ENCODE measurements around the gene DOCK7. TPM values are rescaled to one million over a fixed set of nuclear protein-coding genes. Genes with fewer than 3 reads are reported as not detected.
"Not testable (repeated sequence)": the region's sequence is repeated elsewhere in the genome, so short reads cannot be mapped to it uniquely, and the experiment has no call there.

DOCK7 gene
- total RNA-seq, 1 donor from 2014 or later, result 34.7 TPM

DNA sequence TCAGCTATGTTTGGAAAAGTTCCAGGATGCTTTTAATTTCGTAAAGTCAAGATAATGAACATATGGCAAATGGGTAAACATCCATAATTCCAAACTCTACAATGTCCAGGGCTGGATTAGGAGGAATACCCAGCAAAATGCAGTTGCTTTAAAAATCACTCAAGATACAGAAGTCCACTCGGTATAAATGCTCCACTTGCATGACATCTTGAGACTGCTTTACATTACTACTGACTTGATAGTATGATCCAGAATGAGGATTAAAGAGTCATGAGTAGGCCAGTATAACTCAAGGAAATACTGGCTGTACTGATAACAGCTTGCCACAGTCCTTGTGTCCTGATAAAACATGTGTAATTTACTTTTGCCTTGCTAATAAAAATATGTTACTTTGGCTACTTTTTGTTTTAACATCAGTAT, 149.1 kb downstream of the DOCK7 start:
- intact Hi-C loops (cut with DNase I), result no loop called here
- H3K4me1 ChIP-seq, result no peaks in the 10 kb centered on the region
- ATAC-seq (no peak), DNase-seq (no peak)
- no peaks in the 10 kb centered on the region for H3K9me3 ChIP-seq
- H3K27ac ChIP-seq, result no peak overlapping the region
- TF ChIP-seq CTCF (IDR thresholded peaks at IDR 0.05), result no peak
- no peaks in the 10 kb centered on the region for H3K27me3 ChIP-seq
- no peak overlapping the region for H3K4me3 ChIP-seq
- peaks cover 46% of the 10 kb centered on the region for H3K36me3 ChIP-seq

- no peaks in the 10 kb centered on the region for H3K4me1 ChIP-seq
- H3K27me3 ChIP-seq, result no peaks in the 10 kb centered on the region
- no peaks in the 10 kb centered on the region for H3K9me3 ChIP-seq
- ATAC-seq (no peak), DNase-seq (no peak)
- intact Hi-C loops (cut with DNase I), result no loop called here
- H3K27ac ChIP-seq, result no peak overlapping the region
- TF ChIP-seq CTCF (IDR thresholded peaks at IDR 0.05), result no peak
- no peak overlapping the region for H3K4me3 ChIP-seq
- H3K36me3 ChIP-seq, result peaks cover 46% of the 10 kb centered on the region
Measured at GRCh38 chr1:62536865-62537264, 151.3 kb downstream of the DOCK7 start.

GRCh38 chr1:62530516-62531154, 157.6 kb downstream of the DOCK7 start:
- peak; percentile 79 for ATAC-seq
- no peaks in the 10 kb centered on the region for H3K9me3 ChIP-seq
- no peaks in the 10 kb centered on the region for H3K4me1 ChIP-seq
- H3K4me3 ChIP-seq, result no peak overlapping the region
- H3K27ac ChIP-seq, result no peak overlapping the region
- peaks cover 21% of the 10 kb centered on the region for H3K36me3 ChIP-seq
- peak; percentile 68 for DNase-seq
- peak; percentile 38 for TF ChIP-seq CTCF (IDR thresholded peaks at IDR 0.05)
- intact Hi-C loops (cut with DNase I), result no loop called here
- no peaks in the 10 kb centered on the region for H3K27me3 ChIP-seq

GRCh38 chr1:62529227-62529626, 159.0 kb downstream of the DOCK7 start:
- intact Hi-C loops (cut with DNase I), result no loop called here
- DNase-seq, result no peak
- H3K4me3 ChIP-seq, result no peak overlapping the region
- H3K27me3 ChIP-seq, result no peaks in the 10 kb centered on the region
- H3K27ac ChIP-seq, result no peak overlapping the region
- TF ChIP-seq CTCF (IDR thresholded peaks at IDR 0.05), result no peak
- peaks cover 10% of the 10 kb centered on the region for H3K36me3 ChIP-seq
- H3K4me1 ChIP-seq, result no peaks in the 10 kb centered on the region
- no peak for ATAC-seq
- no peaks in the 10 kb centered on the region for H3K9me3 ChIP-seq

GRCh38 chr1:62528015-62528414, 160.2 kb downstream of the DOCK7 start:
- ATAC-seq, result no peak
- Histone ChIP-seq H3K27me3 (no peaks in the 10 kb centered on the region), H3K4me3 (no peak overlapping the region), H3K4me1 (no peaks in the 10 kb centered on the region), H3K27ac (no peak overlapping the region), H3K9me3 (no peaks in the 10 kb centered on the region), H3K36me3 (peaks cover 2% of the 10 kb centered on the region)
- no peak for TF ChIP-seq CTCF (IDR thresholded peaks at IDR 0.05)
- intact Hi-C loops (cut with DNase I), result no loop called here
- no peak for DNase-seq

DNA sequence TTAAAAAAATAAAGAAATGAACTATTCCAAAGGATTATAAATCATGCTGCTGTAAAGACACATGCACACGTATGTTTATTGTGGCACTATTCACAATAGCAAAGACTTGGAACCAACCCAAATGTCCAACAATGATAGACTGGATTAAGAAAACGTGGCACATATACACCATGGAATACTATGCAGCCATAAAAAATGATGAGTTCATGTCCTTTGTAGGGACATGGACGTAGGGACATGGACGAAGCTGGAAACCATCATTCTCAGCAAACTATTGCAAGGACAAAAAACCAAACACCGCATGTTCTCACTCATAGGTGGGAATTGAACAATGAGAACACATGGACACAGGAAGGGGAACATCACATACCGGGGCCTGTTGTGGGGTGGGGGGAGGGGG, 160.8 kb downstream of the DOCK7 start:
- H3K9me3 ChIP-seq; DNase-seq; H3K4me1 ChIP-seq; H3K27me3 ChIP-seq; H3K27ac ChIP-seq; ATAC-seq; H3K4me3 ChIP-seq; H3K36me3 ChIP-seq; intact Hi-C loops (cut with DNase I): not testable (repeated sequence)
